ENCODE data around the gene TFEB.

TFEB gene

DNA sequence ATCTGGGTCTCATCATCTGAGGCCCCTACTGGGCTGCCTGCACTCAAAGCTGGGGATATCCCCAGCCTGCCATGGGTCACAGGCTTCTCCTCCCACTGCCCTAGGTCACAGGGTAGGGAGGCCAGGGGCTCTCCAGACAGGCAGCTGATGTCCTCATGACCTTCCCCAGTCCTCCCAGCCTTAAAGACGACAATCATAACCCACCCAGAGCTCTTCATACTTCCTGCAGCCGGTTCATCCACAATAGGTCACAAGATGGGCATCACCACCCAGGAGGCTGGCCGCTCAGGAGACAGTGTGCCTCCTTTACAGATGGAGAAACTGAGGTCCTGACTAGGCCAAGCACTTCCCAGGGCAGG lies 15.2 kb downstream of the TFEB start:
- no peaks in the 10 kb centered on the region for H3K9me2 ChIP-seq (replicated peaks; ENCODE audit: control insufficient read depth, low read length)

DNA sequence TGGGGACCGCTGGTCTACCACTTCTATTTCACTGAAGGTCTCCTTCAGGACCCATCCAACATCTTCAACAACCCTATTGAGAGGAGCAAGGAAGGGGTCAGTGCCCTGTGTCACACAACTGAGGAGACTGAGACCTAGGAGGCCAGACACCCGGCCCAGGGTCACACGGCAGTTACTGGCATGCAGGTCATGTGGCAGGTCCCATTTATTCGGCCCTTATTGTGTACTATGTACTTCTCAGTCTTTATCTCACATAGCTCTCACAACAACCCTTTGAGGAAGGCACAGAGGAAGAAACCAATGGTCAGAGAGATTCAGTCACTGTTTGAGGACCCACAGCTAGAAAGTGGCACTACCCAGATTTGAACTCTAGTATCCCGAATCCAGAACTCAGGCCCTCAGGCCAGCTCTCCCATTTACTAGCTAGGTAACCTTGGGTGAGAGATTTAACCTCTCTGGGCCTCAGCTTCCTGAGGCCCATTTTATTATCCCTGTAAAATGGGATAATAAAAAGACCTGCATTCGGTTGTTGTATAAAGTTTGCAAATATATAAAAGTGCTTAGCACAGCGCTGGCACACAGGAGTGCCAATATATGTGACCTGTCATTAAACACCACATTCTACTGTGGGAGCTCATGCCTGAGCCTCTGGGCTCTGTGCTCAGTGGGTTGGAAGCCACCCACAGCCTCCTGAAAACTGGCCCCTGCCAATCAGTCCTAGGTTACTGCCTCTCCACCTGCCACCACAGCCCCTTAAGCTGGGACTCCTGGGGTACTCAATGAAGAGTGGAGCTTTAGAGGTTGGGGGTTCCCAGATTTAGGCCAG lies 15.8 kb downstream of the TFEB start:
- no peaks in the 10 kb centered on the region for H3K9me2 ChIP-seq (replicated peaks; ENCODE audit: control insufficient read depth, low read length)
- H3K4me2 ChIP-seq (ENCODE audit: low read length), result peak overlapping the region; percentile 6; the same call in 1 of the 2 replicates
- peaks cover 27% of the 10 kb centered on the region for H3K36me3 ChIP-seq (ENCODE audit: control insufficient read depth, low read length)
- no peak overlapping the region for H3K4me3 ChIP-seq (ENCODE audit: low read length)
- H3K79me2 ChIP-seq (ENCODE audit: control insufficient read depth, low read length), result peaks cover 98% of the 10 kb centered on the region
- no peak for TF ChIP-seq EZH2phosphoT487 (IDR thresholded peaks at IDR 0.05; ENCODE audit: borderline replicate concordance, low read length)
- no peak for TF ChIP-seq CTCF (IDR thresholded peaks at IDR 0.05; ENCODE audit: low read depth, low read length, poor library complexity, severe bottlenecking)
- H3K27ac ChIP-seq (ENCODE audit: low read depth, low read length), result no peak overlapping the region
- H3K9me3 ChIP-seq (ENCODE audit: control insufficient read depth, insufficient read depth, low read length), result no peaks in the 10 kb centered on the region
- peaks cover 18% of the 10 kb centered on the region for H4K20me1 ChIP-seq (ENCODE audit: control insufficient read depth, insufficient read depth, low read depth, low read length)
- peaks cover 7% of the 10 kb centered on the region for H3F3A ChIP-seq (ENCODE audit: control insufficient read depth, insufficient read depth)
- H3K27me3 ChIP-seq (ENCODE audit: control insufficient read depth, low read length), result no peaks in the 10 kb centered on the region
- peaks cover 98% of the 10 kb centered on the region for H3K4me1 ChIP-seq (ENCODE audit: control insufficient read depth, low read length)

More for the DNA sequence above, 15.2 kb downstream of the TFEB start:
- H3K79me2 ChIP-seq (ENCODE audit: control insufficient read depth, low read length), result peaks cover 98% of the 10 kb centered on the region
- H4K20me1 ChIP-seq (ENCODE audit: control insufficient read depth, insufficient read depth, low read depth, low read length), result peaks cover 18% of the 10 kb centered on the region
- TF ChIP-seq CTCF (IDR thresholded peaks at IDR 0.05; ENCODE audit: low read depth, low read length, poor library complexity, severe bottlenecking) (no peak), EZH2phosphoT487 (IDR thresholded peaks at IDR 0.05; ENCODE audit: borderline replicate concordance, low read length) (no peak)
- no peaks in the 10 kb centered on the region for H3K27me3 ChIP-seq (ENCODE audit: control insufficient read depth, low read length)
- H3K4me3 ChIP-seq (ENCODE audit: low read length), result no peak overlapping the region
- no peak overlapping the region for H3K27ac ChIP-seq (ENCODE audit: low read depth, low read length)
- H3F3A ChIP-seq (ENCODE audit: control insufficient read depth, insufficient read depth), result peaks cover 7% of the 10 kb centered on the region
- H3K4me2 ChIP-seq (ENCODE audit: low read length), result peak overlapping the region; percentile 9; the same call in 1 of the 2 replicates
- peaks cover 98% of the 10 kb centered on the region for H3K4me1 ChIP-seq (ENCODE audit: control insufficient read depth, low read length)
- peaks cover 27% of the 10 kb centered on the region for H3K36me3 ChIP-seq (ENCODE audit: control insufficient read depth, low read length)
- no peaks in the 10 kb centered on the region for H3K9me3 ChIP-seq (ENCODE audit: control insufficient read depth, insufficient read depth, low read length)

DNA sequence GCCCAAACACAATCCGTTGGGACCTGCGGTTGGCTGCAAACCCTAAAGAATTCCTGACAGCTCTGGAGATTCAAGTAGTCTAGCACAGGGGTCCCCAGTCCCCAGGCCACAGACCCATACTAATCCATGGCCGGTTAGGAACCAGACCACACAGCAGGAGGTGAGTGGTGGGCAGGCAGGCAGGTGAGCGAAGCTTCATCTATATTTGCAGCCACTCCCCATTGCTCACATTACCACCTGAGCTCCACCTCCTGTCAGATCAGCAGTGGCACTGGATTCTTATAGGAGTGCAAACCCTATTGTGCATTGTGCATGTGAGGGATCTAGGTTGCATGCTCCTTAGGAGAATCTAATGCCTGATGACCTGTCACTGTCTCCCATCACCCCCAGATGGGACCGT lies 16.6 kb downstream of the TFEB start:
- peaks cover 22% of the 10 kb centered on the region for H3K36me3 ChIP-seq (ENCODE audit: control insufficient read depth, low read length)
- no peak overlapping the region for H3K4me3 ChIP-seq (ENCODE audit: low read length)
- H3F3A ChIP-seq (ENCODE audit: control insufficient read depth, insufficient read depth), result peaks cover 5% of the 10 kb centered on the region
- peaks cover 98% of the 10 kb centered on the region for H3K79me2 ChIP-seq (ENCODE audit: control insufficient read depth, low read length)
- H3K9me3 ChIP-seq (ENCODE audit: control insufficient read depth, insufficient read depth, low read length), result no peaks in the 10 kb centered on the region
- peaks cover 18% of the 10 kb centered on the region for H4K20me1 ChIP-seq (ENCODE audit: control insufficient read depth, insufficient read depth, low read depth, low read length)
- H3K4me2 ChIP-seq (ENCODE audit: low read length), result peak overlapping the region; percentile 28; the same call in 1 of the 2 replicates
- H3K9me2 ChIP-seq (replicated peaks; ENCODE audit: control insufficient read depth, low read length), result no peaks in the 10 kb centered on the region
- TF ChIP-seq CTCF (IDR thresholded peaks at IDR 0.05; ENCODE audit: low read depth, low read length, poor library complexity, severe bottlenecking) (no peak), EZH2phosphoT487 (IDR thresholded peaks at IDR 0.05; ENCODE audit: borderline replicate concordance, low read length) (no peak)
- peaks cover 98% of the 10 kb centered on the region for H3K4me1 ChIP-seq (ENCODE audit: control insufficient read depth, low read length)
- no peaks in the 10 kb centered on the region for H3K27me3 ChIP-seq (ENCODE audit: control insufficient read depth, low read length)
- H3K27ac ChIP-seq (ENCODE audit: low read depth, low read length), result no peak overlapping the region

Data from DOHH2 (cell line).